Measurements from ENCODE around the gene APOBEC3A. TPM values are rescaled to one million over a fixed set of nuclear protein-coding genes. Genes with fewer than 3 reads are reported as not detected.
"Not testable (repeated sequence)": the region's sequence is repeated elsewhere in the genome, so short reads cannot be mapped to it uniquely, and the experiment has no call there.

The APOBEC3A gene
- total RNA-seq, 2 donors from 2014 or later = not detected

DNA sequence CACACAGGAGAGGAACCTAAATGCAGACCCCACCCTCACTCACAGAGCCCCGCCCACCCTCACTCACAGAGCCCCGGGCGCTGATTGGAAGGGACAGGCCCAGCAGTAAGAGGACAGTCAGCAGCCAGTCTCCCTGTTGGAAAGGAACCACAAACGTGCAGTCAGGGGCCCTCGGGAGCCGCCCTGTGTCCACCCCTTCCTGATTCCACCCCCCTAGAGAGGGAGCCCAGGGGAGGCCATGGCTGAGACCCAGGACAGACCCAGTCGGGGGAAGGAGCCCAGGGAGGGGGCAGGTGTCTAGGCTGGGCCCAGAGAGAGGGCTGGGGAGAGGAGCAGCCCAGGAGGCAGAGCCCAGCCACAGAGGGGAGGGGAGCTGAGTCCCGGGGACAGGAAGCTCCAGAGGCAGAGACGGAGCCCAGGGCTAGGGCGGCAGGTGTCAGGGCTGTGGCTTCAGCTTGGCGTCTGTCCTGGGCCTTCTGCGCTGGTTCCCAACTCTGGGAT lies 35.5 kb downstream of the APOBEC3A start:
- not testable (repeated sequence) for H3K9me3 Mint-ChIP-seq; H3K27ac Mint-ChIP-seq; H3K36me3 Mint-ChIP-seq (ENCODE audit: low read depth); H3K27me3 Mint-ChIP-seq; H3K4me3 Mint-ChIP-seq
- peak; percentile 23 for ATAC-seq (replicated peaks)
- H3K4me1 Mint-ChIP-seq = peaks cover 15% of the 10 kb centered on the region

DNA sequence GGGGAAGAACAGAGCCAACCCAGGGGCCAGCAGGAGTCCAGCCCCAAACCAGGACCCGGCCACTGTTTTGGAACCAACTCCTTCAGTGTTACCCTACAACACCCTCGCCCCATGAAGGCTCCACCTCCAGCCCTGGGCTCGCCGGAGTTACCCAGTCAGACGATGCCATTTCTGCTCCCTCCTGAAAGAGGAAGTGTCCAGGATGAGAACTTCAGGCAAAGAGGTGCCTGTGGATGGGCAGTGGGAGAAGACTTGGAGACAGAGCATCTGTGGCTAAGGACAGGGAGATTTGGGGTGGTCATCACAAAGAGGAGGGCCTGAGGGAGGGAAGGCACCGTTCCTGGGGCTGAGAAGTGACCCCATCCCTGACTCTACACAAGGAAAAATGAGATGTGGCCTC lies 38.7 kb downstream of the APOBEC3A start:
- H3K4me1 Mint-ChIP-seq = no peaks in the 10 kb centered on the region
- H3K27ac Mint-ChIP-seq = no peak overlapping the region
- H3K36me3 Mint-ChIP-seq (ENCODE audit: low read depth) = no peaks in the 10 kb centered on the region
- no peaks in the 10 kb centered on the region for H3K27me3 Mint-ChIP-seq
- H3K9me3 Mint-ChIP-seq = no peaks in the 10 kb centered on the region
- no peak for ATAC-seq (replicated peaks)
- no peak overlapping the region for H3K4me3 Mint-ChIP-seq

DNA sequence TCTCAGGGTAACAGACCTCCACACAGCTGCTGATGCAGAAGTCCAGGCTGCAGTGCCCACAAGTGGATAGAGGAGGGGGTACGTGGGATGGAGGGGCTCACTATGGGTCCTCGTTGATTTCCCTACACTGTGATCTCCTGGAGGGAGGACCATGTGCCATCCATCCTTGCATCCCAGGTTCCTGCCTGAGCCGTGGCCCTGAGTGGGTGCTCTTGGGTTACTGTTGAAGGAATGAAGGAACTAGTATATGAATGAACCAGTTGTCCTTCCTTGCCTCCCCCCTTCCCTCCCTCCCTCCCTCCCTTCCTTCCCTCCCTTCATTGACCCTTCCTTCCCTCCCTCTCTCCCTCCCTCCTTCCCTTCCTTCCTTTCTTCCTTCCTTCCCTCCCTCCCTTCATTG lies 40.1 kb downstream of the APOBEC3A start:
- no peaks in the 10 kb centered on the region for H3K27me3 Mint-ChIP-seq
- H3K36me3 Mint-ChIP-seq (ENCODE audit: low read depth) = no peaks in the 10 kb centered on the region
- no peak for ATAC-seq (replicated peaks)
- H3K9me3 Mint-ChIP-seq = no peaks in the 10 kb centered on the region
- no peak overlapping the region for H3K27ac Mint-ChIP-seq
- H3K4me1 Mint-ChIP-seq = no peaks in the 10 kb centered on the region
- H3K4me3 Mint-ChIP-seq = no peak overlapping the region

DNA sequence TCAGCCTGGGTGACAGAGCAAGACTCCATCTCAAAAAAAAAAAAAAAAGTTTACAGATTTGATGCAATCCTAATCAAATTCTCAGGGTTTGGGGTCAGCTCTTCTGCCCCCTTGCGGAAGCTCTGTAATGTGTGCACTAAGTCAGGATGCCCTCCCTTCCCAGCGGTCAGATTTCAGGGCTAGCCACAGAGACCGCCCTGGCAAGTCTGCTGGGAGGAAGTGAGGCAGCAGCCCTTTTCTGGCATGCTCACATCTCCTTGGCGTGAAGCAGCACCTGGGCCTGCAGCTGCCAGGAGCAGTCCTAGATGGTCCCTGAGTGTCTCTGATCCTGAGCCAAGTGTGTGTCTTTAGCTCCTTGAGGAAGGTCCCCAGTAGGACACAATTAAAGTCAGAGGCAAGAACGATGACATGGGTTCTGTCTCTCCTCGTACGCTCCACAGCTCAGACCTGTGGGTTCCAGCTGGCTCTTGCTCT lies 45.8 kb downstream of the APOBEC3A start:
- Mint-ChIP-seq H3K4me3 (peak overlapping the region; percentile 27), H3K9me3 (no peaks in the 10 kb centered on the region), H3K4me1 (peaks cover 6% of the 10 kb centered on the region), H3K27ac (peak overlapping the region; percentile 71), H3K27me3 (no peaks in the 10 kb centered on the region), H3K36me3 (ENCODE audit: low read depth) (no peaks in the 10 kb centered on the region)
- ATAC-seq (replicated peaks) = peak; percentile 98

DNA sequence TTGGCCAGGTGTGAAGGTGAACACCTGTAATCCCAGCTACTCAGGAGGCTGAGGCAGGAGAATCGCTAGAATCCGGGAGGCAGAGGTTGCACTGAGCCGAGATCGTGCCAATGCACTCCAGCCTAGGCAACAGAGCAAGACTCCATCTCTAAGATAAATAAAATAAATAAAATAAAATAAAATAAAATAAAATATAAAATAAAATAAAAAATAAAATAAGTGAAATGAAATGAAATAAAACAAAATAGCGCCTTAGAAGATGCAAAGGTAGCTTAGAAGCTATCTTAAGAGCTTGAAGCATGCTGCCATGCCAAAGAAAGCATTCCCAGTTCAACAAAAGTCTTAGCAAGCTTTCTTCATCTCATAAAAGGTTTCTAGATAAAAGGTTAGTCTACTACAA lies 49.8 kb downstream of the APOBEC3A start:
- no peak overlapping the region for H3K27ac Mint-ChIP-seq
- H3K4me1 Mint-ChIP-seq = peaks cover 6% of the 10 kb centered on the region
- no peaks in the 10 kb centered on the region for H3K36me3 Mint-ChIP-seq (ENCODE audit: low read depth)
- no peak for ATAC-seq (replicated peaks)
- H3K27me3 Mint-ChIP-seq = no peaks in the 10 kb centered on the region
- no peaks in the 10 kb centered on the region for H3K9me3 Mint-ChIP-seq
- no peak overlapping the region for H3K4me3 Mint-ChIP-seq

DNA sequence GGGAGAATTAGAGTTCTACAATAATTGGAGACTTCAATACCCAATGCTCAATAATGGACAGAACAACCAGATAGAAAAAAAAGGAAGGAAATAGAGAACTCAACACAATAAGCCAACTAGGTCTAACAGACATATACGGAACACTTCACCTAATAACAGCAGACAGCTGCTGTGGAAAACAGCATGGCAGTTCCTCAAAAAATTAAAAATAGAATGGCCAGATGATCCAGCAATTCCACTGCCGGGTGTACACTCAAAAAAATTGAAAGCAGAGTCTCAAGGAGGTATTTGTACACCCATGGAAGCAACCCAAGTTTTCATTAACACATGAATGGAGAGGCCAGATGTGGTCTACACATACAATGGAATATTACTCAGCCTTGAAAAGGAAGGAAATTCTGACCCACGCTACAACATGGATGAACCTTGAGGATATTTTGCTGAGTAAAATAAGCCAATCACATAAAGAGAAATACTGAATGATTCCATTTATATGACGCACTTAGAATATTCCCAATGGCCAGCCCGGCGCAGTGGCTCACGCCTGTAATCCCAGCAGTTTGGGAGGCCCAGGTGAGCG lies 51.0 kb downstream of the APOBEC3A start:
- H3K9me3 Mint-ChIP-seq; H3K4me3 Mint-ChIP-seq; ATAC-seq (replicated peaks); H3K27ac Mint-ChIP-seq; H3K36me3 Mint-ChIP-seq (ENCODE audit: low read depth); H3K27me3 Mint-ChIP-seq: not testable (repeated sequence)
- H3K4me1 Mint-ChIP-seq = peaks cover 11% of the 10 kb centered on the region

DNA sequence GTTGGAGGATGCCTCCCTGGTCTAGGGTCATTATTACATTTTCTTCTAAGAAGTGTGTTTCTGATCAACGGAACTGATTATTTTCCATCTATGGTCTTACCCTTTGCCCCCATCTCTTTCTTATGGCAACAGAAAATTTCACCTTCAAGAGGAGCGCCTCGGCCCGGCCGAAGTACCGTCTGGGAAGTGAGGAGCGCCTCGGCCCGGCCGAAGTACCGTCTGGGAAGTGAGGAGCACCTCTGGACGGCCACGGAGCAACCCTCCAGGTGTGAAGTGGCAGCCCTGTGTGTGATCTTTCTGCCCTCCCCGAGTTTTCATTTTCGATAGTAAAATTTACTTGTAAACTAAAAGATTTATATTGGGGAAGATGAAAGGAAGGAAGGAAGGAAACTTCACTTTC lies 53.5 kb downstream of the APOBEC3A start:
- Mint-ChIP-seq H3K36me3 (ENCODE audit: low read depth) (peaks cover 13% of the 10 kb centered on the region), H3K4me1 (peaks cover 12% of the 10 kb centered on the region), H3K4me3 (no peak overlapping the region), H3K9me3 (no peaks in the 10 kb centered on the region), H3K27ac (no peak overlapping the region), H3K27me3 (no peaks in the 10 kb centered on the region)
- no peak for ATAC-seq (replicated peaks)

Other genes with a start within 250 kb of the APOBEC3A start
- gene SUN2, start 201.6 kb upstream of the APOBEC3A start, total RNA-seq = 100 to 1,000 TPM; 193 to 216 TPM
- gene DNAL4, start 163.5 kb upstream of the APOBEC3A start, total RNA-seq = 1 to 10 TPM; 5.0 to 5.2 TPM
- under 1 TPM; 0.77 to 0.82 TPM for gene NPTXR, start 113.6 kb upstream of the APOBEC3A start, total RNA-seq
- 10 to 100 TPM; 60.1 to 62.9 TPM for gene CBX6, start 85.4 kb upstream of the APOBEC3A start, total RNA-seq
- gene APOBEC3B, start 24.7 kb downstream of the APOBEC3A start, total RNA-seq = 10 to 100 TPM in 1 of 2 donors, 1 to 10 TPM in 1; 9.2 to 33.6 TPM
- gene APOBEC3C, start 56.6 kb downstream of the APOBEC3A start, total RNA-seq = 100 to 1,000 TPM; 115 to 128 TPM
- gene APOBEC3D, start 63.5 kb downstream of the APOBEC3A start, total RNA-seq = 10 to 100 TPM; 30.7 to 51.8 TPM
- 10 to 100 TPM; 20.4 to 32.5 TPM for gene APOBEC3F, start 83.3 kb downstream of the APOBEC3A start, total RNA-seq
- 10 to 100 TPM; 68.3 to 72.6 TPM for gene APOBEC3G, start 119.7 kb downstream of the APOBEC3A start, total RNA-seq
- gene APOBEC3H, start 139.6 kb downstream of the APOBEC3A start, total RNA-seq = 10 to 100 TPM; 20.6 to 33.0 TPM
- gene CBX7, start 195.1 kb downstream of the APOBEC3A start, total RNA-seq = 10 to 100 TPM; 21.5 to 82.9 TPM

All from activated T-helper 17 cell treated with anti-CD3 and anti-CD28 coated beads, Interleukin-2, amount 50 U/mL, for 72 hours (primary cell).